NCI-H226 (cell line): Measurements from ENCODE around the gene CRYM.
"Not testable (repeated sequence)": the region's sequence is repeated elsewhere in the genome, so short reads cannot be mapped to it uniquely, and the experiment has no call there.

ENCODE experiments used
- DNase-seq: peaks from one replicate; pipeline ENCODE4 v3.0.0-alpha.2; 2015

CRYM gene

DNA sequence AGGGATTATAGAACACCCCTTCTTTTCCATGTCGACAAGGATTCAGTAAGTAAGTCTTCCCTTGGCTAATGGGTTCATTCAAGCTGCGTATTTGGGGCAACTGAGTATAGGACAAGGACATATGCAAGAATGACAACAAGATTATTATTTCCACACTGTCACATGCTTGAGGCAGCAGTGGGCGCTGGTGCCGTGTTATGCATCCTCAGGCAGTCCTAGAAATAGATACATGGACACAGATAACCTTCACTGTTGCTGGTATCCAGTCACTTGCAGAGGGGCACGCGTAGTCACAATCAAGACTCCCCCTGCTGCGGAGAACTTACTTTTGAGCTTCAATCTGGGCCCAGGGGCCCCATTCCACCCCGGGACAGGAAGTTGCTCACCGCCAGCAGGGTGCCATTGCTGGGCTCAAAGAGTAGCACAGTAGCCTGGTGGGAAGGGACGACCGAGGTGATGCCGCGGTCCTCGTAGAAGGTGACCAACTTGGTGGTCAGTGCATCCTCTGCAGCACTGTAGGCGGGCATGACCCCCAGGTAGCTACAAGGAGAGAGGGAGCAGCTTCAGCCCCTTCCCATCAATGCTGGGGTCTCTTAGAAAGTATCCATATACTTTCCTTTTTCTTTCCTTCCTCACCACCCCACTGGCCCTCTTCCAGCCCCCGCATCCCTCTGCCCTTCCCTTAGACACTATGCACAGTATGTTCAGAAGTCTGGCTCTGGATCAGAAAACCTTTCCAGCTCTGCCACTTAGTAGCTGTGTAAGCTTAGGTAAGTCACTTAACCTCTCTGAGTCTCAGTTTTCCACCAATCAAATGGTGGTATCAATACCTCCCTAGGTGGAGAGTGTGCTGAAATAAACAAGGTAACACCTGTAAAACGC is 804 bp downstream of the CRYM start:
- DNase-seq: no peak

DNA sequence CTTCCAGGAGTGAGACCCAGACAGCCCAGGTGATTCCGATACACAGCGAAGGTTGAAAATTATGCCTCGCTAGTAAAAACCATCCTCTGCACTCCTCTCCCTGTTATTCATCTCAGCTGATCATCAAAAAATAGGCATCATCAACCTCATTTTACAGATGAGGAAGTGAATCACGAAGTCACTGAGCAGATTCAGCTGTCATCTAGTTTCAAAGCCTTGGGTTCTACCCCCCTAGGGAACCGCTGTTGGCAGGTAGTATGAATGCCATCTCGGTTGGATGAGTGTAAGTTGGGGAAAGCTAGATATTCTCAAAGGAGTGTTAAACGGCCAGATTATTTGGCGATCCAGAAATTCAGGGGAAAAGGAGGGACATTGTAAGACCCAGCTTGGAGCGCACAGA is 2.0 kb downstream of the CRYM start:
- DNase-seq: no peak

DNA sequence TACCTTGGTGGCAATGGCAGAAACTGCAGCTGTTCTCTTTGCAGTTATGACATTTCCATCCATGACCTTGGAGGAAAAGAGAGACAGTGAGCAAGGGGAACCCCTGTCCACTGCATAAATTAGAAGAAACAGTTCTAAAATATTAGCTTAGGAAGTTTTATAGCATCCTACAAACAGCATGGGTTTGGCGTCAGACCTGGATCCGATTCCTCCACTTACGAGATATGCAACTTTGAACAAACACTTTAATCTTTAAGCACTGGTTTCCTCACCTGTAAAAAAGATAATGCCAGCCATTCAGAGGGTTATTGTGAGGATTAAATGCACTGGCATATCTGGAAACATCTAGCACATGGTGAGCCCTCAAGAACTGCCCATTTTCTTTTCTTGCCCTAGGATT is 2.6 kb downstream of the CRYM start:
- DNase-seq: no peak

DNA sequence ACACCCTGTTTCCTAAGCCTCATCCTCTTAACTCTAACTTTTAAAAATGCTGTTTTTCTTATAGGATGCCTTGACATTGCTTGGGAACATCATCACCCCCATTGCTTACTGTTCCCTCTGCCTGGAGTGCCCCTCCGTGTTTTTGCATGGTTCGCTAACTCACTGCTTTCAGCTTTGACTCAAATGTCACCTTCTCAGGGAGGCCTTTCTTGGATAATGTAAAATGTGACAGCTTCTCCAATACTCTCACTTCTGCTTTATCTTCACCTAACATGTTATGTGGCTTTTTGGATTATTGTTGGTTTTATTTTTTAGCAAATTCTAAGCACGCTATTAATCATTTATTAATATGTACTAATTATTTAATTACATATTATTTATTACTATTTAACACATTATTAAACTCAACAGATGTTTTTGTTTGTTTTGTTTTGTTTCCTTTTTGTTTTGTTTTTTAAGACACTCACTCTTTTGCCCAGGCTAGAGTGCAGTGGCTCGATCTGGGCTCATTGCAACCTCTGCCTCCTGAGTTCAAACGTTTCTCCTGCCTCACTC is 3.8 kb downstream of the CRYM start:
- DNase-seq: no peak

DNA sequence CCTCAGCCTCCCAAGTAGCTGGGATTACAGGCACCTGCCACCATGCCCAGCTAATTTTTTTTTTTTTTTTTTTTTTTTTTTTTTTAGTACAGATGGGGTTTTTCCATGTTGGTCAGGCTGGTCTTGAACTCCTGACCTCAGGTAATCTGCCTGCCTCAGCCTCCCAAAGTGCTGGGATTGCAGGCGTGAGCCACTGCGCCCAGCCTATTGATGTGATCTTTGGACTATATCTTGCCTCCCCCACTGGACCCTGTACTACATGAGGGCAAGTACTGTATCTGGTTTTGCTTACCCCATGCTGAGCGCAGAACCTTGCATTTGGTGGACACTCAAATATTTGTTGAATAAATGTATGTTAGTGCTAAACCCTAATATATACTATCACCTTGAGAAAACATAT is 5.3 kb downstream of the CRYM start:
- not testable (repeated sequence) for DNase-seq

DNA sequence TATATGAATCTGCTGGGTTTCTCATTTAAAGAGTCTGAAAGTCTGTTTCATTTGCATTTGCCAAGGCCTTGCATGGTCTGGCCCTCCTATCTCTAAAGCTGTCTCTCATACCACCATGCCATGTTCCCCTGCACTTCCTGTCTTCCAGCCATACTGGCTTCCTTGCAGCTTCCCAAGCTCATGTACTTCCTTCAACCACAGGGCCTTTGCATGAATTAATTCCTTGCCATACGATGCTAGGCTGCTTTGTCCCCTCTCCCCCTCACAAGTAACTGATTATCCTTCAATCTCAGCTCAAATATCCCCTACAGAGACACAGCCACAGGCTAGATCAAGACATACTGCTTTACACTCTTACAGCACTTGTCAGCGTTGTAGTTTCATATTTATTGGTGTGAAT is 5.8 kb downstream of the CRYM start:
- DNase-seq: no peak

DNA sequence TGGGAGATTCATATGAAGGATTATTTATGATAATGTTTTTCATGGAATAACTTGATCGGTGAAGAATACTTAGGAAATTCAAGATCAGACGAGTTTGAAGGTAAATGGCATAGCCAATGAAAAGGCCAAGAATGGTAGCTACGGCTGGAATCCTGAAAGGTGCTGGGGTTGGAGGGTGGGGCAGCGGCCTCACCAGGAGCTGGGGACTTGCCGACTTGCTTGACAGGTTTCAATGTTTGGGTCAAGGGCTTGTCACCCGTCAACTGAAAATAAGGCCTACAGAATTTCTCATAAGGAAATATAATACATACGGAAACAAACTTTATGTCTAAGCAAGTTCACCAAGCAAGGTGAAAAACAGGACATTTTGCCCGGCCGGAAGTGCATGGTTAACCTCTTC is 9.9 kb downstream of the CRYM start:
- no peak for DNase-seq

DNA sequence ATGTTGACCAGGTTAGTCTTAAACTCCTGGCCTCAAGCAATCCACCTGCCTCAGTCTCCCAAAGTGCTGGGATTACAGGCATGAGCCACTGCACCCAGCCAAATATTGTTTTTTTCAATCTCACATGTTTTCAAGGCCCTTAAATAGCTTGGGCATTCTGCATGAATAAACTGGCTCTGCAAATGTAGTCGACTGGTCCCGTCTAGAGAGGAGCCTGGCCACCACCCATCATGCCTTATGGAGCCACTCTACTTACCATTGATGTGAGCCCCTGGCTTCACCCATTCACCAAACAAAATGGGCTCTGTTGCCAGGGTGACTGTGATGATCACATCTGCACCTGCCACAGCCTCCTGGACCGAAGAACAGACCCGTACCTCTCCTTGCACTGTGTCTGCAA is 10.8 kb downstream of the CRYM start:
- no peak for DNase-seq

DNA sequence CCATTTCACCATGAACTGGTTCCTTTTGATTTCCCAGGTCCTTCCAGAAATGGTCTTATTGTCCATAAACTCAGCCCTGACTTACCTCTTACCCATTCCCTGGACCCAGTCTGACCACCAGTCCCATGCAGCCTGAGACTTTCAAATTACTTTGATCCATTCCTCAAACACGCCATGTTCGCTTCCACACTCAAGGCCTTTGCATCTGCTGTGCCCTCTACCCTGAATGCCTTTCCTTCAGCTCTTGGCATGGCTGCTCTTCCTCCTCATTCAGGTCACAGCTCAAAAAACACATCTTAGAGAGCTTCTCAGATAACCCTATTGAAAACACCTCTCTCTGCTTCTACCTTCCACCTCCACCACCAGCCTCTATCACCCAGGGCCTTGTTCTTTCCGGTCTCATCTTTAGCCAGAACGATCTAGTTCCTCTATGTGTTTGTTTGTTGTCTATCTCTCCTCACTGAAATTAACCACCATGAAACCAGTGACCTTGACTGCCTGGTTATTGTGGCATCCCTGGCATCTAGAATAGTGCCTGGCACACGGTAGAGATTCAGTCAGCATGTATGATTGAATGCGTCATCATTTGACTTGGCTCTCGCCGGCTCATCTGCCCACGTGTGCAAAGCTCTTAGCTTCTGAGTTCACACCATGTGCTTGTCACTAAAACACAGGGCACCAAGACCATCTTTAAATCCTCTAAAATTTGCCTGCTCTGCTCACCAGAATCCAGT is 12.8 kb downstream of the CRYM start:
- DNase-seq: no peak

DNA sequence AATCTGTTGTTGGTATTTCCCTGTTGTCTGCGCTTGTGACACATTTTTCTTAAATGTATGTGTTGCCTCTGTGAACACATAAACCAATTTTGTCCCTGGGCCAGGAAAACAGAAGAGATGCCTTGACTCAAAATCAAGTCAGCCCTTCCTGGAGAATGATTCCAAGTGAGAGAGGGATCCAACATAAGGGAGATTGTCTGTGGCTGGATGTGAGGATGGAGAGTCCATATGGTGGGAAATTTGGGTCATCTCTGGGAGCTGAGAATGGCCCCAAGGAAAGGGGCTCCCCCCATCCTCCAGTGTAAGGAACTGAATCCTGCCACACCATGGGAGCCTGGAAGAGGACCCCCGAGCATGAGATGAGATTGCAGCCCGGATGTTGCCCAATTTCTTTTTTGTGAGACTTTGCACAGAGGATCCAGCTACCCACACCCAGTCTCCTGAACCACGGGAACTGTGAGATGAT is 13.5 kb downstream of the CRYM start:
- no peak for DNase-seq

DNA sequence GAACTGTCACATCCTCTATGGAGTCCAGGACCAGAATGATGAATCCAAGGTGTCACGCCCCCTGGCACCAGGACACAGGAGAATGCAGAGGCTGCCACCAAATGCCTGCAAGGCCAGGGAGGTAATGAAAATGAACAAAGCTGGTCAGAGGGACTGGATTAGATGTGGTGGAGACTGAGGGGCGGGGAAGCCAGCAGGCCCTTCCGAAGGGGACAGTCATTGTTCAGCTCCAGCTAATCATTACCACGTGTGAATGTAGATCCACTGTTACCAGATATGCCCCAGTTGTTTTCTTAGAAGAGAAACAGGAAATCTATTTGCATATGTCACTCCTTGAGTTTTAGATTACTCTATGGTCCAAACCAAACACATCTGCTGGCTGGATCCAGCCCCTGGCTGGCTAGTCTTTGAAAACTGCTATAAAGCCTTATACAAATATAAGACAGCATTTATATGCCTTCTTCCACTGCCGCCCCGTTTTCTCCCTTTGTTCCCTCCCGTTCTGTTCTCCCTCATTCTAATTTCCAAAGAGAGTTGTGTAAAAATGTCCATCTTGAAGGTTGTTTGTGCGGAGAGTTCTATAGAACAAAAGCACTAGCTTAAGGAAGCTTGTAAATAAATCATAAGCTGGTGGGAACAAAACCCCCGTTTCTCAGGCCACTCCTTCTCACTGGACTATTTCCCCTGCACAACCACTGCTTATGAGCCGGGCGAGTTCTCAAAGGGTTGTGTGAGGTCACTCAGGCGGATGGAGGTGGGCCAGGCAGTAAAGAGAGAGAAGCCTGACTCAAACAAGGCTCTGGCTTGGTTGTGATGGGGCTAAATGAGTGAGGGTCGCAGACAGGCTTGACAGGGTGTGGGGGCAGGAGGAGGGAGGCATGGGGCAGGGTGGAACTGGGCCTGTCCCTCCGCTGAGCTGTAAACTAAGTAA is 14.2 kb downstream of the CRYM start:
- no peak for DNase-seq

DNA sequence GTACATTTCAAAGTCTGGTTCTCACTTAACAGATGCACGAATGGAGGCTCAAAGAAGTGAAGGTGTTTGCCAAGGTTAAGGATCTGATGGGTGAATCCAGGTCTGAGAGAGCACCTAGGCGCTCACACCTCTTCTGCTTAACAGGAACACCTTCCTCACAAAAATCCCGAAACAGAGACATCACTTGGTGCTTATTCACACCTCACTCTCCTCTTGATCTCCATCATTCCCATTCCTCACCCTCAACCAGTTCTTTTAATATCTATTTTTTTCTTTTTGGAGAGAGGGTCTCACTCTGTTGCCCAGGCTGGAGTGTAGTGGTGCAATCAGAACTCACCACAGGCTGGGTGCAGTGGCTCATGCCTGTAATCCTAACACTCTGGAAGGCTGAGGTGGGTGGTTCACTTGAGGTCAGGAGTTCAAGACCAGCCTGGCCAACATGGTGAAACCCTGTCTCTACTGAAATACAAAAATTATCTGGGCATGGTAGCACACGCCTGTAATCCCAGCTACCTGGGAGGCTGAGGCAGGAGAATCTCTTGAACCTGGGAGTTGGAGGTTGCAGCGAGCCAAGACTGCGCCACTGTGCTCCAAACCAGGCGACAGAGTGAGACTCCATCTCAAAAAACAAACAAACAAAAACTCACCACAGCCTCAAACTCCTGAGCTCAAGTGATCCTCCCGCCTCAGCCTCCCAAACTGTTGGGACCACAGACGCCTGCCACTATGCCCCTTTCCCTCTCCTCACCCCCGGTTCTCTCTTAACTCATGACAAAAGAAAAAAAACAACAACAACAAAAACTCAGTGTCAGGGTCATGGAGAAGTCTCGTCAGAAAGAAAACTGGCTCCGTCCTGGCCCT is 15.1 kb downstream of the CRYM start:
- DNase-seq: no peak

DNA sequence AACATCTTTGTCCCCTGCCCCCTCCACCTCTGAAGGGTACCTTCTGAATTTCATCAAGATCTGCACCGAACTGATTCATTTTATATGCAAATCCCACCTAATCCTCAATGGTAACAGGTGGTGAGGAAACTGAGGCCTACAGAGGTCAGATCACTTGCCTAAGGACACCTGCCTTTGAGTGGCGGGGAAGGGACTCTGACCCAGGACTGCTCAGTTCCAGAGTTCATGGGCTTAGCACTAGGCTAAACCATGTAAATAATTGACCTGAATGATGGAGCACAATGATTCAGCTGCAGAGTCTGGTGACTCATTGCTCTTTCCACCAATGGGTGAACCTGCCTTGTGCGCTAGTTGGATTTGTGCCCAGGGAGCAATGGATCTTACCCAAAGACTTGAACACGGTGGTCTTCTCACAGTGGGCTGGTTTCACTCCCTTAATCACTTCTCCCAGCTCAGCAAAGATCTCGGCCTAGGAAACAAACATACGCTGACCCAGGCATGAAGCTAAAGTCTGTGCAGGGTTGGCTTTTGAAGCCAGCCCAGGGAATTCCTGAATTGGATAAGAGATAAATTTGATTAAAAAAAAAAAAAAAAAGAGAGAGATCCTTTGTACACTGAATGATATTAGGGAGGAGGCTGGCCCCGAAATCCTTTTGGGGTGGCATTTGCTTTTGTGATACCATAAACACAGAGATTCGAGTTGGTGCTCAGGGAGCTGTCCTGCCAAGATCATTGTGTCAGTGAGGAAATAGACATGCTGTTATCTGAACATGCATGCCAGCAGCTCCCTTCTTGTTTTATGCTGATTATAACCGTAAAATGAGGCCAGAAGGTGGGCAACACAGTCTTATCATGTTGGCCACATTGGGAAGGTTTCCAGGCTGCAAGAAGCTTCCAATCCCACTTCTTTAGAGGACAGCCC is 17.0 kb downstream of the CRYM start:
- DNase-seq: peak; percentile 63

DNA sequence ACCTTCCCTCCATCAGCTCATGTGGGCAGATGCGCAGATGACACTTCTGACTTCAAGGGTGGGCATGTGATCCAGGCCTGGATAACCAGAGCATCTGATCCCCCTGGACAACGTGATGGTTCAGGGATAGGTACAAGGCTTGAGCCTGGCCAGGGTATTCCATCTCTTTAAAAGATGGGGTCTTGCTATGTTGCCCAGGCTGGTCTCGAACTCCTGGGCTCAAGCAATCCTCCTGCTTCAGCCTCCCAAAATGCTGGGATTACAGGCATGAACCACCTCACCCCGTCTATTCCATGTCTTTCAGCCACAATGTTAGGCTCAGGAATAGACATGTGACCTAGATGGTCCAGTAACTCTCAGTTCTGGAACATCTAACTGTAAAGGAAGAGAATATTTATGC is 20.8 kb downstream of the CRYM start:
- DNase-seq: no peak

DNA sequence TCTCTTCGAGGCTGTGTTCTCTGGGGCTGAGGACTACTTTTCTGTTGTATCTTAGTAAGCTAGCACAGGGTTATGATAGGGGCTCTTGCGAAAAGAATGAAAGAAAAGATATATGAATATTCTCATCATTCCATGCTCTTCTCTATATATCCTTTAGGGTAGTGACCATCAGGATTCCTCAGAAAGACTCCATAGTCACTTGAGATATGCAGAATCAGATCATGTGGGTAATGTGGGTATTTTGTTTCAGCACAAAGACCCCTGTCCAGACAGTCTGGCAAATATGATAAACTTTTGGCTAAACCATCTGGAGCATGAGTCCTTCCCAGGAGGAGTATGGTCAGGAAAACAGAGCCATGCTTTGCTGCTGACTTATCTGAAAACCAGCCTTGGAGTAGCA is 21.5 kb downstream of the CRYM start:
- no peak for DNase-seq

DNA sequence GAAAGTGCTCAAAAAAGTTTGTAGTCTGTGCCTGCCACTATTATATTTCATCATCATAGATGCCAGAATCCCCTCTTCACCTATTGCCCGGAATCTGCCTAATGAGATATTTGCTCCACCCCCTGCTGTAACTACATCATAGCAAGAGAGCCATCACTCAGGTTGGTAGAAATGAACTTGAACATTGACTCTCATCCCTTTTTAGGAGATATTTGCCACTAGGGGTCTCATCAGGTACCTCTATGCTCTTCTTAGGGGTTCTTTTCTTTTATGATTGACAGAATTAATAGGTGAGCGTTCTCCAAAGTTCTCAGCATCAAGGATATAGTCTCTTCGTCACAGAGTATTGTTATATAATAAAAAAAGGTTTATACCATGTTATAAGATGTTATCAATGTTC is 24.6 kb downstream of the CRYM start:
- DNase-seq: no peak

DNA sequence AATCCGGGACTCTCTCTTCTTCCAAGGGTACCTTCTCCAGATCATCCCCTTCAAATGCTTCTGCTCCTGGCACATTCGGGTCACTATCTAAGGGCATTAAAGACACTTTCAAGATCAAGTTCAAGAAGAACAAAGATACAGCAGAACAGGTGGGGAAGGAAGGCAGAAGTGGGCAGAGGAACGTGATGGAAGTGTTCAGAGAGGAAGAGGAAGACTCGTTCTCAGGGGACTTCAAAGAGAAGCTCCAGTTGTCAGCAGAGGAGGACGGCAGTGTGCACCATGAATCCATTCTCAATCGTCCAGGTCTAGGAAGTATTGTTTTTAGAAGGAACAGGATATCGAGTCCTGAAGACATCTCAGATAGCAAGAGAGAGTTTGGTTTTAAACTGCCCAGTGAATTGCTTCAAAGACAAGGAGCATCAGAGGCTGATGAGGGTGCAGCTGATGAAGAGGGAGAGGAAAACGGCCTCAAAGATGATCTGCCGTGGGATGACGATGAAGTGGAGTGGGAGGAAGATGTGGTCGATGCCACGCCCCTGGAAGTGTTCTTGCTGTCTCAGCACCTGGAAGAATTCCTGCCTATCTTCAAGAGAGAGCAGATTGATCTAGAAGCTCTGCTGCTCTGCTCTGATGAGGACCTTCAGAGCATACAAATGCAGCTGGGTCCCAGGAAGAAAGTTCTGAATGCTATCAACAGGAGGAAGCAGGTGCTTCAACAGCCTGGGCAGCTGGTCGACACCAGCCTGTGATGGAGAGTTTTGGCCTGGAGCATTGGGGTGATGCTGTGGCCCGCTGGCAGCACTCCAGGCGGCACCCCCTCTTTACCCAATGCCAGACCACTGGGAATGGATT is 27.8 kb downstream of the CRYM start:
- DNase-seq: no peak

DNA sequence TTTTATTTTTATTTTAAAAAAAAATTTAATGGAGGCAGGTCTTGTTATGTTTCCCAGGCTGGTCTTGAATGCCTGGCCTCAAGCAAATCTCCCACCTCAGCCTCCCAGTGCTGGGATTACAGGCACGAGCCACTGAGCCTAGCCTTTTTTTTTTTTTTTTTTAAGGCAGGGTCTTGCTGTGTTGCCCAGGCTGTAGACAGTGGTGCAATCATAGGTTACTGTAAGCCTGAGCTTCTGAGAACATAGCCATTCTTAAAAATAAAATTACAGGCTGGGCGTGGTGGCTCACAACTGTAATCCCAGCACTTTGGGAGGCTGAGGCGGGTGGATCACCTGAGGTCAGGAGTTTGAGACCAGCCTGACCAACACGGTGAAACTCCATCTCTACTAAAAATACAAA is 29.9 kb downstream of the CRYM start:
- DNase-seq: not testable (repeated sequence)

DNA sequence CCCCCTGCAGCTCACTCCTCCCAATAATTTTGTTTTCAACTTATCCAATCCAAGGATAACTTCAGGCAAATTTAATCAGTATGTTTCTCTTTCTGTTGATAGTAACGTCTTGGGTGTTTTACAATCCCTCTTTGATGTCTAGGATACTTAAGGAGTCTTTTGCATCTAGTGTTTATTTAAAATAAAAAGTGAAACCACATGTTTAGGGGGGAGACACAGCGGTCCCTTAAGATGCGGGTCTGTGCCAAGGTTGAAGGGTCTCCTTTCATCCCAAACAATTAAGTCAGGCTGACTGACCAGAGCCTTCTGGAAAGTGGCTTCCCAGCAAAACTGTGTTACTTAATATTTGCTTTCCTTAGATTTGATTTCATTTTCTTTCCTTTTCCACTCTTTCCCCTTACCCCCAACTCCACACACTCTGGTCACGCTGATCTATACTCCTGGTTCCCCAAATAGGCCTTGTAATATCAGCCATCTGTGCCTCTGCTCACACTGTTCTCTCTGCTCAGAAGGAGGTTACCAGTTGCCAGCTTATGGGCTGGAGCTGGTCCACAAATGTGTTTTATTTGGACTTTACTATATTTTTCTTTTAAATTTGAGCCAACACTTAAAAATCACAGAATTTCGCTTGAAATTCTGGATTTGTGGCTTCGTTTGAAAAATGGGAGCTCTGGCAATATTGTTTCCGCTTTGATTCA is 33.4 kb downstream of the CRYM start:
- no peak for DNase-seq
